Stimulated activated effector memory CD8-positive, alpha-beta T cell treated with anti-CD3 and anti-CD28 coated beads, Interleukin-12 subunit alpha, Interleukin-12 subunit beta, amount 100 ng/mL, for 72 hours (primary cell): ENCODE data around the gene ZNF784.

Experiments
- ATAC-seq: fragments of 150-1000 bp; cut with Tn5 transposase; 2 replicates; pipeline ENCODE4 v1.10.0; 2021
- DNase-seq, 2 donors: peaks; one replicate each; pipeline ENCODE4 v3.0.0; 2021 to 2022; ENCODE audit warnings: low spot score in 2 of 2
- H3K27ac Mint-ChIP-seq: one replicate; pipeline ENCODE4 v1.8.0; 2022; ENCODE audit warnings: mild to moderate bottlenecking, mixed read lengths
- H3K36me3 Mint-ChIP-seq: one replicate; pipeline ENCODE4 v1.8.0; 2022; ENCODE audit warnings: mild to moderate bottlenecking, mixed read lengths
- H3K4me1 Mint-ChIP-seq: one replicate; pipeline ENCODE4 v1.8.0; 2022; ENCODE audit warnings: mixed read lengths
- H3K4me3 Mint-ChIP-seq: one replicate; pipeline ENCODE4 v1.8.0; 2022; ENCODE audit warnings: mild to moderate bottlenecking, mixed read lengths
- H3K9me3 Mint-ChIP-seq: one replicate; pipeline ENCODE4 v1.8.0; 2022; ENCODE audit warnings: mixed read lengths

The ZNF784 gene, protein sequence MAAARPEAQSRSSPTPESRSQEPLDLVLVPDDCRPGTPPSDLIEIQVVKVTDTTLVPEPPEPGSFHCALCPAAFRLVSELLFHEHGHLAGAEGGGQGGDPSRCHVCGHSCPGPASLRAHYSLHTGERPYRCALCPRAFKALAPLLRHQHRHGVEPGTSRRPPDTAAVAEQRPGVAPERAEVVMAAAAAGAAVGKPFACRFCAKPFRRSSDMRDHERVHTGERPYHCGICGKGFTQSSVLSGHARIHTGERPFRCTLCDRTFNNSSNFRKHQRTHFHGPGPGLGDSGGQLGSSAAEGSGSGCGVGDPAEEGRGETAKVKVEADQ

DNA sequence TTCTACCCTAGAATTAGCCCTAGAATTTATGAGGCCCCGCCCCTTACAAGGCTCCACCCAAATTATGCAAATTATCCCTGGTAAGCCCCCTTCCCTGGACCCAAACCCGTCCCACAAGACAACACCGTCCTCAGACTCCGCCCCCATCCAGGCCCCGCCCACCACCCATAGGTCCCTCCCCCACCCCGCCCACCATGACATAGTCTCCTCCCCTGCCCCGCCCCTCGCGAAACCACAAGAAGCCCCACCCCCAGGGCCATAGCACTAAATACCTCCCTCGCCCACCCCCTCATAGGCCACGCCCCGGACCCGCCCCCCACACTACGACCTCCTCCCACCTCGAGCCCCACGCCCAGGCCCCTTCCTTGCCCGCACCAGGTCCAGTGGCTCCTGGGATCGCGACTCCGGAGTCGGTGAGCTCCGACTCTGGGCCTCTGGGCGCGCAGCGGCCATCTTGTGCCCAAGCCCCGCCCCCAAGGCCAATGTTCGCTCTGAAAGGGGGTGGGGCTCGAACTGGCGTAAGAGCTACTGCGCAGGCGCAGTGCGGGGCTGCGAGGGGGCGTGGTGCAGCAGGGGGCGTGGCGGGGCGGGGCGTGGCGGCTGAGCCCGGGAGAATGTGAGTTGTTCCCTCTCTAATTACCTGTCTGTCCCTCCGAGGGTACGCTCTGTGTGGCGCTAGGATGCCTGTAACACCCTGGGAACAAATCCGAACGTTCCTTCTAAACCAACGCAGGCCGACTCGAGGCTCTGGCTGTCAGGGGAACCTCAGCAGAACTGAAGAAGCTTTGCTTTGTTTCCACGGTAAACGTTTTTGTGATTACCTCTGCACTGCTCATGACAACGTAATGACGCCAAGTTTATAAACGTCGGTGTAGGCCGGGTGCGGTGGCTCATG lies at the start of gene ZNF784:
TSS of gene ZNF784 (minus strand) at position 458 of the 895 bp plus-strand sequence. CDS start at position 453, 5 bp downstream.
- DNase-seq (peak; percentile 98), ATAC-seq (peak; percentile 71)
- Mint-ChIP-seq H3K4me1 (peaks cover 33% of the 10 kb centered on the region), H3K27ac (peak within 1 kb of the TSS; percentile 95), H3K36me3 (peaks cover 45% of the 10 kb centered on the region), H3K4me3 (peak within 1 kb of the TSS; percentile 76), H3K9me3 (no peaks in the 10 kb centered on the region)

- peak overlapping the region; percentile 93 for H3K4me3 Mint-ChIP-seq
- peaks cover 92% of the 10 kb centered on the region for H3K36me3 Mint-ChIP-seq
- no peak for ATAC-seq
- peak overlapping the region; percentile 84 for H3K27ac Mint-ChIP-seq
- DNase-seq, result no peak
- H3K9me3 Mint-ChIP-seq, result no peaks in the 10 kb centered on the region
- peaks cover 76% of the 10 kb centered on the region for H3K4me1 Mint-ChIP-seq
Measured at GRCh38 chr19:55673889-55674288, 49.5 kb upstream of the ZNF784 start.

DNA sequence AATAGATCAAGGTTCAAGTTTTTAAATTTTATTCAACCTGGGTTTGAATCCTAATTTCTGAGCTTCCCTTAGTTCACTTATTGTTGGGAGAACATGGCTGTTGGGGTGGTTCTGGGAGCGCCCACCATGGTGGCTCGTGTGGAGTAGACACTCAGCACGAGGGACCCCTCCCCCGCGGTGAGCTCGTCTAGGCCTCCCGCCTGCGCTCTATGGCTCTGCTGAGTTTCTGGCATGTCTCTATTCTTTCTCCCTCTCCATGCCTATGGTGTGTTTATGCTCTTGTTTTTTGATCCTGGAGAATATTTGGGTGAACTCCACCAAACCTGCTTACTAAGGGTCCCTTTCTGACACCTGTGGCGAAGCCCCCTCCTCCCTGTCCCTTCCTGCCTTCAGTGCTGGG lies 49.1 kb upstream of the ZNF784 start:
- ATAC-seq (no peak), DNase-seq (no peak)
- Mint-ChIP-seq H3K9me3 (no peaks in the 10 kb centered on the region), H3K4me1 (peaks cover 72% of the 10 kb centered on the region), H3K4me3 (peak overlapping the region; percentile 93), H3K27ac (peak overlapping the region; percentile 8), H3K36me3 (peaks cover 92% of the 10 kb centered on the region)

DNA sequence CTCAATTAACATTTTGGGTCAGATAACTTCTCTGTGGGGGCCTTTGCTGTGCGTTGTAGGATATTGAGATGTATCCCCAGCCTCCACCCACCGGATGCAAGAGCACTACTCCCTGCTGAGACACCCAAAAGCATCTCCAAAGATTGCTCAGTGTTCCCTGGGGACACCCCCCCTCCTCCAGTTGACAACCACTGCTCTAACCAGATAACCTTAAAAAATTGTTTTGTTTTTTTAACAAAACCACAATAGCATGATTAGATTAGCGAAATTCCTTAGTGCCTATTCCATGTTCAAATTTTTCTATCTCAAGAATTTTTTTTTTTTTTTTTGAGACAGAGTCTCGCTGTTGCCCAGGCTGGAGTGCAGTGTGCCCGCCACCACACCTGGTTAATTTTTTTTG lies 48.1 kb upstream of the ZNF784 start:
- DNase-seq (no peak), ATAC-seq (no peak)
- Mint-ChIP-seq H3K36me3 (peaks cover 92% of the 10 kb centered on the region), H3K4me1 (peaks cover 68% of the 10 kb centered on the region), H3K27ac (no peak overlapping the region), H3K4me3 (no peak overlapping the region), H3K9me3 (no peaks in the 10 kb centered on the region)

- no peak for ATAC-seq
- Mint-ChIP-seq H3K9me3 (no peaks in the 10 kb centered on the region), H3K36me3 (peaks cover 100% of the 10 kb centered on the region), H3K27ac (no peak overlapping the region), H3K4me3 (no peak overlapping the region), H3K4me1 (peaks cover 59% of the 10 kb centered on the region)
- no peak for DNase-seq
Measured at GRCh38 chr19:55671054-55671378, 46.6 kb upstream of the ZNF784 start.

DNA sequence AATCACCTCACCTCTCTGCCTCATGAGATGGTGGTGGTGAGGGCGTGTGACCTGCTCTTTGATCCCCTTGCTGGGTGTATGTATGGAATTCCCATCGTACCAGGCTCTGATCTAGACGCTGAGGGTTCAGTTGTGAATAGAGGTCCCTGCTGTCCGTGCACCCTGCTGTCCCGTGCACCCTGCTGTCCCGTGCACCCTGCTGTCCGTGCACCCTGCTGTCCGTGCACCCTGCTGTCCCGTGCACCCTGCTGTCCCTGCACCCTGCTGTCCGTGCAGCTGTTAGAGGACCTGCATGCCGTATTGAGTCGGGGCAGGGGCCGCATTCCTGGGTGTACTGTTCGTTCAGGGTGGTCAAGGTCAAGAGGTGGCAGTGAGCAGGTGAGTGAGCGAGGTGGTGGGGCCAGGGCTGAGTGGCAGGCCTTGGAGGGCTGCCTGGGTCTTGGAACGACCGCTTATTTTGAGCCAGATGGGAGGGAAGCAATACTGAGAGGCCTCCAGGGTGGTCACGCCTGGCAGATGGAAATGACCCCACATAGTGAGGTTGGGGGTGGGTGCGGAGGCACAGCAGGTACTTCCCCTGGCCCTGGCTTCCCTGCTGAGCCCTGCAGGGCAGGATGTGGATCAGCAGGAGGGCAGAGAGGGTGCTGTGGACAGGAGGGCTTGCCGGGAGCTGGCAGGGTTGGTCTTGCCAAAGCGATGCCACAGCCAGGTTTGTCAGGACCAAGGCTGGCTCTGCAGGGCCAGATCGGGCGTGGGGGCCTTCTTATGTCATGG lies 46.1 kb upstream of the ZNF784 start:
- H3K9me3 Mint-ChIP-seq, result no peaks in the 10 kb centered on the region
- no peak overlapping the region for H3K27ac Mint-ChIP-seq
- H3K36me3 Mint-ChIP-seq, result peaks cover 100% of the 10 kb centered on the region
- H3K4me3 Mint-ChIP-seq, result no peak overlapping the region
- peaks cover 56% of the 10 kb centered on the region for H3K4me1 Mint-ChIP-seq
- no peak for DNase-seq
- ATAC-seq, result no peak

- DNase-seq (no peak), ATAC-seq (no peak)
- Mint-ChIP-seq H3K4me3 (no peak overlapping the region), H3K27ac (peak overlapping the region; percentile 58), H3K9me3 (no peaks in the 10 kb centered on the region), H3K36me3 (peaks cover 100% of the 10 kb centered on the region), H3K4me1 (peaks cover 52% of the 10 kb centered on the region)
Measured at GRCh38 chr19:55669418-55670279, 45.3 kb upstream of the ZNF784 start.

- ATAC-seq (no peak), DNase-seq (no peak)
- Mint-ChIP-seq H3K4me3 (no peak overlapping the region), H3K4me1 (peaks cover 45% of the 10 kb centered on the region), H3K27ac (peak overlapping the region; percentile 58), H3K9me3 (no peaks in the 10 kb centered on the region), H3K36me3 (peaks cover 100% of the 10 kb centered on the region)
Measured at GRCh38 chr19:55668603-55669348, 44.4 kb upstream of the ZNF784 start.

DNA sequence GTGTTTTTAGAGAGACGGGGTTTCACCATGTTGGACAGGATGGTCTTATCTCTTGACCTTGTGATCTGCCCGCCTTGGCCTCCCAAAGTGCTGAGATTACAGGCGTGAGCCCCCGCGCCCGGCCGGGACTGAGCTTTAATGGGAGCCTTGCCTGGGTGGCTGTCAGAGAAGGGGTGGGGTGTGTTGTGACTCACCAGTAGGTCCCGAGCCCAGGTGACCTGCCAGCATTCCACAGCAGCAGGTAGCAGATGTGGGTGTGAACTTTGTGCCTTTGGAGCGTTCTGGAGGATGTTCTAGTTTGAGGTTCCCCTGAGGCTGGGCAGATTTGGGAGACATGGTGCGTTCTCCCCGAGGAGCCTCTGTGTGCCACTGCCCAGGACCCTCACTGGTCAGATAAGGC lies 43.6 kb upstream of the ZNF784 start:
- DNase-seq (no peak), ATAC-seq (no peak)
- Mint-ChIP-seq H3K27ac (no peak overlapping the region), H3K36me3 (peaks cover 100% of the 10 kb centered on the region), H3K4me1 (peaks cover 47% of the 10 kb centered on the region), H3K4me3 (no peak overlapping the region), H3K9me3 (no peaks in the 10 kb centered on the region)

DNA sequence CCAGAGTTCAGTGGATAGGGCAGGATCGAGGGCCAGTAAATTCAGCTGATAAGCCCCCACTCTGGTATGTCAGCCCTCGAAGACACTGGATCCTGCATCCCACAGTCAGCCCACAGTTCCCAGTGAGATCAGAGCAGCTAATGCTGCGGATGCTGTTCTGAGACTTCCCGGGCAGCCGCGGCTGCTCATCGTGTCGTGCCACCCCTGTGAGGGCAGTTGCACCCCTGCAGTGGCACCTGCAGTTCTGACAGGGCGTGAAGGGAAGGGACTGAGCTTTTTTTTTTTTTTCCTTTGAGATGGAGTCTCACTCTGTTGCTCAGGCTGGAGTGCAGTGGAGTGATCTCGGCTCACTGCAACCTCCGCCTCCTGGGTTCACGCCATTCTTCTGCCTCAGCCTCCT lies 43.1 kb upstream of the ZNF784 start:
- DNase-seq, result no peak
- no peak for ATAC-seq
- Mint-ChIP-seq H3K4me1 (peaks cover 52% of the 10 kb centered on the region), H3K27ac (no peak overlapping the region), H3K4me3 (no peak overlapping the region), H3K36me3 (peaks cover 100% of the 10 kb centered on the region), H3K9me3 (no peaks in the 10 kb centered on the region)

DNA sequence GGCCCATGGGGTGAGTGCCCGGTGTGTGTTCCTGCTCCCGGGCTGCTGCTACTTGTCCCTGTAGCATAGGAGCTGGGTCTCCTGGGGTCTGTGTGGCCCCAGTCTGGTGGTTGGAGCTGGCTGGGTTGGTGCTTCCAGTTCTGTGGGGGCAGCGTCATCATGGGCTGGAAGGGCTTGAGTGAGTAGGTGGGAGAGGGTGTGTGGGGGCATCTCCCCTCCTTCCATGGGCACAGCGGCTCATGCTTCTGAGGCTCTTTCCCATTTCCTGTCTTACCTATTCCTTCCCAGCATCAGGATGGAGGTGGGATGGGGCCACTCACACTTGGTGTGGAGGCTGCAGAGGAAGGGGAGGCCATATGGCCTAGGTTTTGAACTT lies 42.6 kb upstream of the ZNF784 start:
- Mint-ChIP-seq H3K9me3 (no peaks in the 10 kb centered on the region), H3K4me3 (no peak overlapping the region), H3K36me3 (peaks cover 100% of the 10 kb centered on the region), H3K4me1 (peaks cover 55% of the 10 kb centered on the region), H3K27ac (no peak overlapping the region)
- ATAC-seq (no peak), DNase-seq (no peak)

- peak overlapping the region; percentile 54 for H3K27ac Mint-ChIP-seq
- no peak overlapping the region for H3K4me3 Mint-ChIP-seq
- peaks cover 100% of the 10 kb centered on the region for H3K36me3 Mint-ChIP-seq
- ATAC-seq (no peak), DNase-seq (no peak)
- H3K9me3 Mint-ChIP-seq, result no peaks in the 10 kb centered on the region
- H3K4me1 Mint-ChIP-seq, result peaks cover 57% of the 10 kb centered on the region
Measured at GRCh38 chr19:55666343-55667005, 42.1 kb upstream of the ZNF784 start.

DNA sequence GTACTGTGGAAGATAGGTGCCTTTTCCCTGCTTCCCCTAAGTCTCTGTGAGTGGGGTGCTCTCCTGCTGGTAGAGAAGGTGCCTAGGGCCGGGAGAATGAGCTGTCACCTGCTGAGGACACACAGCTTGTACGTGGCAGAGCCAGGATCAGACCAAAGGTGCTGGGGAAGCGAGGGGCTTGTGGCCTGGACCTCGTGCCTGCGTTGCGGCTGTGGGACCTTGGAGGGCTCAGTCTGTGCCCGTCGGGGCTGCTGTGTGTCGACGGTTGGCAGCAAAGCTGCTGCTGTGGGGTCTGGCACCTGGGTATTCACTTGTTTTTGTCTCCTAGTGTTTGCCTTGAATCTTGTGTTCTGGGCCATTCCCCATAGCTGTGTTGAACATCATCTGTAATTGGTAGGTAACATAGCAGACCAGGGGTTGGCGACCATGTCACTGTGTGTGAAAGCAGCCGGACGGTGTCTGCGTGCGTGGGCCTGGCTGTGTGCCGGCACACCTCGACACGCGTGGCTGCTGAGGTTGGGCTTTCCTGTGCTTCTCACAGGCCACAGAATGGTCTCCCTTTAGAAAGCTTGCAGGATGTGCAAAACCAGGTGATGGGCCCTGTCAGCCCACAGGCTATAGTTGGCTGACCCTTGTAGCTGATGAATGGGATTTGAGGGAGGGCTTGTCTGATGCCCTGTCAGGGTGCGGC lies 39.6 kb upstream of the ZNF784 start:
- Mint-ChIP-seq H3K4me3 (no peak overlapping the region), H3K9me3 (no peaks in the 10 kb centered on the region), H3K36me3 (peaks cover 100% of the 10 kb centered on the region), H3K4me1 (peaks cover 53% of the 10 kb centered on the region), H3K27ac (peak overlapping the region; percentile 78)
- no peak for ATAC-seq
- no peak for DNase-seq
